Urinary bladder (tissue), 4 donors: ENCODE results near the gene XIRP1. TPM values are rescaled to one million over a fixed set of nuclear protein-coding genes. Genes with fewer than 3 reads are reported as not detected.

ENCODE experiments used
- DNase-seq: peaks from one replicate; pipeline ENCODE4 v3.0.0-alpha.2; 2015; ENCODE audit errors: extremely low spot score
- H3K27ac ChIP-seq: one replicate; pipeline ENCODE4 v1.5.1; 2013; ENCODE audit warnings: low read depth, mild to moderate bottlenecking, moderate library complexity
- H3K36me3 ChIP-seq: one replicate; pipeline ENCODE4 v1.6.1; 2013; ENCODE audit warnings: mild to moderate bottlenecking, moderate library complexity; ENCODE audit not compliant: insufficient read depth
- H3K4me1 ChIP-seq: one replicate; pipeline ENCODE4 v1.6.1; 2013; ENCODE audit warnings: mild to moderate bottlenecking, moderate library complexity; ENCODE audit not compliant: insufficient read depth
- H3K4me3 ChIP-seq: one replicate; pipeline ENCODE4 v1.5.1; 2013; ENCODE audit warnings: low read depth, low read length
- WGBS: extraction: QIAGEN DNeasy Blood & Tissue Kit; methylation state at CpG from one replicate; pipeline ENCODE4 v1.1.7; 2013; 5-methylcytosine and 5-hydroxymethylcytosine counted together
- polyA plus RNA-seq: library from polyadenylated mRNA; stranded (reverse); fragments of 200-250 nt; gene quantifications from one replicate; pipeline ENCODE4 v1.2.3, GENCODE V29; 2013
- total RNA-seq: library from RNA; depleted of rRNA; stranded (reverse); fragments of >200 nt; gene quantifications from one replicate; pipeline ENCODE4 v1.2.3, GENCODE V29; 2014
- donor health status: healthy with polysubstance abuse.
- donor health status: healthy.

The XIRP1 gene
- total and polyA plus RNA-seq, 2 donors = 0.03 to 1.1 TPM

GRCh38 chr3:39220407-39221140 lies 28.2 kb upstream of the XIRP1 start:
- no peaks in the 10 kb centered on the region for H3K36me3 ChIP-seq
- no peaks in the 10 kb centered on the region for H3K4me1 ChIP-seq
- no peak for DNase-seq
- no peak overlapping the region for H3K4me3 ChIP-seq
- 57% methylated on average over 6 of the region's 6 CpGs for WGBS
- H3K27ac ChIP-seq = no peak overlapping the region

- no peak for DNase-seq
- H3K27ac ChIP-seq = no peak overlapping the region
- no peaks in the 10 kb centered on the region for H3K4me1 ChIP-seq
- H3K36me3 ChIP-seq = no peaks in the 10 kb centered on the region
- 87% methylated on average over 3 of the region's 3 CpGs for WGBS
- no peak overlapping the region for H3K4me3 ChIP-seq
Measured at GRCh38 chr3:39219702-39220101, 27.3 kb upstream of the XIRP1 start.

GRCh38 chr3:39216176-39216790 lies 23.9 kb upstream of the XIRP1 start:
- H3K4me3 ChIP-seq = no peak overlapping the region
- H3K27ac ChIP-seq = no peak overlapping the region
- 79% methylated on average over 2 of the region's 2 CpGs for WGBS
- H3K4me1 ChIP-seq = no peaks in the 10 kb centered on the region
- no peaks in the 10 kb centered on the region for H3K36me3 ChIP-seq
- DNase-seq = no peak

DNA sequence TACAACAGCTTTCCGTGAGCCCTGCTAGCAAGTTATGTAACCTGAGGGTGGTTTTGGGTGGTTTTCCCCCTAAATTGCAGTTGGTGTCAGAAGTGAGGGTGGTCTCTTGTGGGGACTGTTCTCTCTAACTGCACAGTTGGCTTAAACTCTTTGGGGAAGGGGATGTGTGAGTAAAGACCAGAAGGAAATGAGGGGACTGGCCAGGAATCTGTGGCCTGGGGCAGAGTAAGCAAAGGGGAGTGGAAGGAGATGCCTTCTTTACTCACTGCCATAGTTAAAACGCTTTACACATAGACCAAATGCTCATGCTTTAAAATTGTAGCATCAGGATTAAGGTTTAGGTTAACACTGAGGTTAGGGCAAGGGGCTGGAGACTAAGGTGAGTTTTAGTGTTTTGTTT lies 21.2 kb upstream of the XIRP1 start:
- no peak for DNase-seq
- no peak overlapping the region for H3K4me3 ChIP-seq
- whole genome bisulfite sequencing = 67% methylated on average over 2 of the region's 2 CpGs
- H3K4me1 ChIP-seq = no peaks in the 10 kb centered on the region
- H3K27ac ChIP-seq = no peak overlapping the region
- H3K36me3 ChIP-seq = no peaks in the 10 kb centered on the region

- Histone ChIP-seq H3K4me1 (no peaks in the 10 kb centered on the region), H3K27ac (no peak overlapping the region), H3K36me3 (no peaks in the 10 kb centered on the region), H3K4me3 (no peak overlapping the region)
- WGBS = 93% methylated on average over 1 of the region's 1 CpG
- no peak for DNase-seq
Measured at GRCh38 chr3:39212665-39213064, 20.3 kb upstream of the XIRP1 start.

DNA sequence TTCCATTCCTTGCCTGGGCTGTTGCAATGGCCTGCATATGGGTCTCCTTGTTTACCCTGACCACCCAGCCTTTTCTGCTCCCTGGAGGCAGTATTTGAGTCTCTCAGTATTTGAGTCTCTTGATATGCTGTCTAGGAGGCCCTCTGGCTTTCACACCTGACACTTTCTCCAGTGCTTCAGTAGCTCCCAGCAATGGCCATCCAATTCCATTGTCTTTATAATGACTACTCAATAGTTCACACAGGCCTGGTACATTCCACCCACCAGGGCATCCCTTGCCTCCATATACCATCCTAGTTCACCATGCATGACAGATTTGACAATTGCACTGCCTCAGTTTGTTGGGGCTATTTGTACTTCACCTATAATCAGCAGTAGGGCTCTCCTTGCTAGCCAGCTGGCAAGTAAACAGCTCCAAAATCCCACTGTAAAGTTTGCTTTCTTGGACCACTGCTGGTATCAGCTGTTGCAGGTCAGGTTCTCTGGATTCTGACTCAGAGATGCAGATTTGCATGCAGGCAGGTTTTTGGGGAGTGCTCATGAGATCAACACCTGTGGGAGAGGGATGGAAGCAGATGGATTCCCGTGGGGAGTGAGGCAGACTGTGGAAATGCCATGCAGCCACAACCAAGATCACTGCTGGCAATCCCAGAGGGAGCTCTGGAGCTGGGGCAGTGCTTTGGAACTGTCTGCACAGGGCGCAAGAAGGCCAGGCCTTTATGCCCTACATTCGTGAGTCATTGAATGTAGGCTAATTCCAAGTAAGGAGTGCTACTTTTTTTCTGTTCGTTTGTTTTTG lies 19.1 kb upstream of the XIRP1 start:
- WGBS = 77% methylated on average over 4 of the region's 4 CpGs
- H3K4me1 ChIP-seq = peaks cover 2% of the 10 kb centered on the region
- no peaks in the 10 kb centered on the region for H3K36me3 ChIP-seq
- no peak for DNase-seq
- H3K4me3 ChIP-seq = no peak overlapping the region
- H3K27ac ChIP-seq = no peak overlapping the region

GRCh38 chr3:39210078-39210477 lies 17.7 kb upstream of the XIRP1 start:
- DNase-seq = no peak
- no peak overlapping the region for H3K27ac ChIP-seq
- peaks cover 2% of the 10 kb centered on the region for H3K4me1 ChIP-seq
- 86% methylated on average over 3 of the region's 3 CpGs for whole genome bisulfite sequencing
- H3K36me3 ChIP-seq = no peaks in the 10 kb centered on the region
- H3K4me3 ChIP-seq = no peak overlapping the region

GRCh38 chr3:39209329-39209970 lies 17.1 kb upstream of the XIRP1 start:
- H3K27ac ChIP-seq = no peak overlapping the region
- no peaks in the 10 kb centered on the region for H3K36me3 ChIP-seq
- 79% methylated on average over 1 of the region's 1 CpG for WGBS
- H3K4me3 ChIP-seq = no peak overlapping the region
- H3K4me1 ChIP-seq = peaks cover 2% of the 10 kb centered on the region
- no peak for DNase-seq

DNA sequence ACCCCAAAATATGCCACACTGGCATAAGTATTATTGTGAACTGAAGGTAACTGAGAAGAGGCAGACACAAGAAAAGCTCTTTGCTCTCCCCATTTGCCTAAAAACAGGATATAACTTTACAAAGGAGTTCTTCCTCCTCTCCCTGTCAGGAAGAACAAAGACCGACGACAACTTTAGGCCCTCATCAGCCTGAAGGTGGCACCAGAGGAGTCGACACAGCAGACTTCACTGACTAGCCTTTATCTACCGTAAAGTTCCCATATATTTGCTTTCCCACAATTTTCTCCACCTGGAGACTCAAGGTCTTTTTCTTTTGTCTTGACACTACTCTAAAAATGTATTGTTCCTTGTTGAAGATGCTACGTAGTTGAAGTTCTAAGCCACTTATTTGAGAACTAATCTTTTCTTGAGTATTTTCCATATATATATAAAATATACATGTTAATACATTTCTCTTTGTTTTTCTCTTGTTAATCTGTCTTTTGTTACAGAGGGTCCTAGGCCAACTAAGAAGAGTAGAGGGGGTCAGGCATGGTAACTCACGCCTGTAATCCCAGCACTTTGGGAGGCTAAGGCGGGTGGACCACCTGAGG lies 16.2 kb upstream of the XIRP1 start:
- no peak overlapping the region for H3K27ac ChIP-seq
- peaks cover 2% of the 10 kb centered on the region for H3K4me1 ChIP-seq
- no peaks in the 10 kb centered on the region for H3K36me3 ChIP-seq
- WGBS = 38% methylated on average over 7 of the region's 7 CpGs
- no peak overlapping the region for H3K4me3 ChIP-seq
- DNase-seq = no peak

GRCh38 chr3:39207361-39208186 lies 15.2 kb upstream of the XIRP1 start:
- no peak overlapping the region for H3K4me3 ChIP-seq
- no peaks in the 10 kb centered on the region for H3K36me3 ChIP-seq
- peaks cover 2% of the 10 kb centered on the region for H3K4me1 ChIP-seq
- no peak overlapping the region for H3K27ac ChIP-seq
- WGBS = 53% methylated on average over 5 of the region's 5 CpGs
- DNase-seq = no peak

GRCh38 chr3:39205919-39206516 lies 13.6 kb upstream of the XIRP1 start:
- 97% methylated on average over 6 of the region's 6 CpGs for WGBS
- DNase-seq = no peak

GRCh38 chr3:39205131-39205530 lies 12.7 kb upstream of the XIRP1 start:
- H3K36me3 ChIP-seq = no peaks in the 10 kb centered on the region
- peaks cover 2% of the 10 kb centered on the region for H3K4me1 ChIP-seq
- WGBS = 64% methylated on average over 2 of the region's 2 CpGs
- H3K27ac ChIP-seq = no peak overlapping the region
- no peak for DNase-seq
- H3K4me3 ChIP-seq = no peak overlapping the region

More at GRCh38 chr3:39205919-39206516, 13.6 kb upstream of the XIRP1 start:
- H3K27ac ChIP-seq = no peak overlapping the region
- no peaks in the 10 kb centered on the region for H3K36me3 ChIP-seq
- no peak overlapping the region for H3K4me3 ChIP-seq
- H3K4me1 ChIP-seq = peaks cover 2% of the 10 kb centered on the region
